ENCODE measurements around the gene CEP112.

The CEP112 gene

DNA sequence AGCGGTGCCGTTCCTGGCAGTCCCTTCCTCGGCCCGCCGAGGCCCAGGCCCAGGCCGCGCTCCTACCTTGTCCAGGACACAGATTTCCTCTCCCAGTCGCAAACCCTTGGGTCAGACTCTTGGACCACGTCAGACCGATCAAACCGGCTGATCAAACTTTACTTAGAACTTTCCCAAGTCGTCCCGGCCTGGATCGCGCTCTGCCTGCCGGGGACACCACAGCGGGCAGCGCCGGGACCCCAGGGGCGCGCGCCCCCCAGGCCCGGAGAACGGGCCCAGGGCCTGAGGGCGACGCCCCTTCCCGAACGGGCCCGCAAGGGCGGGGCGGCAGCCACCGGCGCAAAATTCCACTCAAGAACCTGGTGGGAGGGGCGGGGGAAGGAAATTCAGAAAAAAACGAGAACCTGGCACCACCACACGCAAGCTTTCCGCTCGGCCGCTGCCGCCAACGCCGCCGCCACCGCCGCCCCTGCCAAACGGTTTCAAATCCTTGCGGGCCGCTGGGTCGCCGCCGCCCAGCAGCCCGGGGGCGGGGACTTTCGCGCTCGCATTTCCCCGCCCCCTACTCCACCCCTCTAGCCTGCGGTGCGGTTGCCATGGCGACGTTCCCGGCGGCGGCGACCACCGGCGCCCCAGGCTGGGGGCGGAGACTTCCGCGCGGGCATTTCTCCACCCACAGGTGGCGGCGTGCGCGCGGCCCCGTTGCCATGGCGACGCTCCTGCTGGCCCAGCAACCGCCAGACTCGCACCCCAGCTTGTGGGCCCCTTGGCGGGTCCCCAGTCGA is at the start of gene CEP112:
TSS of gene CEP112 (minus strand) at position 541 of the 785 bp plus-strand sequence.
- Mint-ChIP-seq H3K4me1 (ENCODE audit: low read depth) (peaks cover 20% of the 10 kb centered on the region), H3K4me3 (peak within 1 kb of the TSS; percentile 87), H3K27me3 (no peaks in the 10 kb centered on the region), H3K27ac (peak within 1 kb of the TSS; percentile 82), H3K36me3 (no peaks in the 10 kb centered on the region), H3K9me3 (ENCODE audit: low read depth) (no peaks in the 10 kb centered on the region)

- Mint-ChIP-seq H3K4me3 (no peak overlapping the region), H3K36me3 (peaks cover 2% of the 10 kb centered on the region), H3K9me3 (ENCODE audit: low read depth) (no peaks in the 10 kb centered on the region), H3K27ac (no peak overlapping the region), H3K27me3 (no peaks in the 10 kb centered on the region), H3K4me1 (ENCODE audit: low read depth) (peaks cover 16% of the 10 kb centered on the region)
Observed at GRCh38 chr17:66240630-66241029, 48.7 kb upstream of the CEP112 start.

- H3K36me3 Mint-ChIP-seq = peaks cover 2% of the 10 kb centered on the region
- no peak overlapping the region for H3K27ac Mint-ChIP-seq
- no peaks in the 10 kb centered on the region for H3K27me3 Mint-ChIP-seq
- peaks cover 10% of the 10 kb centered on the region for H3K4me1 Mint-ChIP-seq (ENCODE audit: low read depth)
- H3K9me3 Mint-ChIP-seq (ENCODE audit: low read depth) = no peaks in the 10 kb centered on the region
- H3K4me3 Mint-ChIP-seq = no peak overlapping the region
Observed at GRCh38 chr17:66240013-66240412, 48.1 kb upstream of the CEP112 start.

DNA sequence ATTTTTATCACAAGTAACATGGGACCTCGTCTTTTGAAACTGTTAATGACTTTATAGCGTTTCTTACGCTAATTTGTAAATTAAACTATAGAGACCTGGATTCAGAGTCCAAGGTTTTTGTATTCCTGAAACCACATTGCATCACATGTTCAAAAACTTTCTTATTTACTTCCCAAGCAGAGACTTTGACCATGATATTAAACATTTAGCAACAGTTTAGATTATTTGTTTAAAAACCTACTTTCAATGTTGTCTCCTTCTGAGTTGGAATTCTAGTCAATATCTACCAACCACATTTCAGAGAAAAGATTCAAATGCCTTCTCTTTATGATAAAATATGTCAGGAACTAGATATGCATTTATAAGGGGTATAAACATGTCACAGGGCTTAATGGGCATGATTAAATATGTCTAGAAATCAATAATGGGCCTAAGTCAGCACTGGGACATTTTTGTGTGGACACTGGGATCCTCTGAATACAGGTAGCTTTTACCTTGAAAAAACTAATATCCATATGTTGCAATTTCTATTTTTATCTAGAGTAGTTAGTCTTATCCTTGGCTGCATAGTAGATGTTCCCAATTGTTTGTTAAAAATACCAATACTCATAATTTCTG is 43.6 kb upstream of the CEP112 start:
- H3K27me3 Mint-ChIP-seq = no peaks in the 10 kb centered on the region
- H3K27ac Mint-ChIP-seq = no peak overlapping the region
- no peak overlapping the region for H3K4me3 Mint-ChIP-seq
- no peaks in the 10 kb centered on the region for H3K9me3 Mint-ChIP-seq (ENCODE audit: low read depth)
- peaks cover 9% of the 10 kb centered on the region for H3K4me1 Mint-ChIP-seq (ENCODE audit: low read depth)
- no peaks in the 10 kb centered on the region for H3K36me3 Mint-ChIP-seq

DNA sequence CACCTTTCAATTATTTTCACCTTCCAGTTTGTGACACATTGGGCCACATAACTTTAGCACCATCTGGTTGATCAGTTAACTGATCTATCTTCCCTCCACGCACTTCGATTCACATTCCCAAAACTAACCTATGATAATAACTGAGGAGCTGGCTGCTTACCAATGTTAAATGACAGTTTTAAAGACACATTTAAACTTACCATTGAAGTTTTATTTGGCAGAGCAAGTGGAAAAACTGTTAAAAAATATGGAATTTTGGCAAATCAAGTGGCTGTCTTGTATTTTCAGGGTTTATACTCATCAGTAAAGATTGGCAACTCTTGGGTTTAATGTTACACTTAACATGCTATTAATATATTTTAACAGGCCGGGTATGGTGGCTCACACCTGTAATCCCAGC is 42.7 kb upstream of the CEP112 start:
- Mint-ChIP-seq H3K4me3 (no peak overlapping the region), H3K36me3 (no peaks in the 10 kb centered on the region), H3K9me3 (ENCODE audit: low read depth) (no peaks in the 10 kb centered on the region), H3K27me3 (no peaks in the 10 kb centered on the region), H3K4me1 (ENCODE audit: low read depth) (peaks cover 9% of the 10 kb centered on the region), H3K27ac (no peak overlapping the region)

GRCh38 chr17:66233023-66233753 is 41.3 kb upstream of the CEP112 start:
- no peak overlapping the region for H3K27ac Mint-ChIP-seq
- H3K9me3 Mint-ChIP-seq (ENCODE audit: low read depth) = no peaks in the 10 kb centered on the region
- H3K4me3 Mint-ChIP-seq = no peak overlapping the region
- H3K36me3 Mint-ChIP-seq = no peaks in the 10 kb centered on the region
- H3K4me1 Mint-ChIP-seq (ENCODE audit: low read depth) = peaks cover 9% of the 10 kb centered on the region
- no peaks in the 10 kb centered on the region for H3K27me3 Mint-ChIP-seq

DNA sequence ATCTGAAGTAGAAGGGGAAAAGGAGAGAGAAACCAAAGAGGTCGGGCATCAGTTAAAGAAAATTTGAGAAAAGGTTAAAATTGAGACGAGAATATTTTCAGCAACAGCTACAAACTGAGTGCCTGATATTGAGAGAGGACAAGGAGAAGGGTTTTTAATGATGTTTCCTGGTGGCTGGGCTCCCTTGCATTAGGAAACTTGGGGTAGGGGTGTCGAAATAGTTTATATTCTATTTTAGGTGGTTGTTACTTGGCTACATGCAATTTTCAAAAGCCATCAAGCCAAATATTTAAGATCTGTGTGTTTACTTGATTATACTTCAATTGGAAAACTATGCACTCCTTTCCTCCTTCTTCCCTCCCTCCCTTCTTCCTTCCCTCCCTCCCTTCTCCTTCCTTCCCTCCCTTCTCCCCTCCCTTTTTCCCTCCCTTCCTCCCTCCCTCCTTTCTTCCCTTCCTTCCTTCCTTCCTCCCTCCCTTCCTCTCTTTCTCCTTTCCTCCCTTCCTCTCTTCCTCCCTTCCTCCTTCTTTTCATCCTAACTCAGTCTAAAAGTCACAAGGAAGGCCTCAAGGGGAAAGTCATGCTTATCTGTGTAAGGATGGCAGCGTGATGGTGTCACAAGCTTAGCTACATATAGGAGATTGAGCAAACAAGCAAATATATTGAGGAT is 39.1 kb upstream of the CEP112 start:
- Mint-ChIP-seq H3K27me3 (no peaks in the 10 kb centered on the region), H3K9me3 (ENCODE audit: low read depth) (no peaks in the 10 kb centered on the region), H3K27ac (no peak overlapping the region), H3K4me1 (ENCODE audit: low read depth) (peaks cover 9% of the 10 kb centered on the region), H3K36me3 (no peaks in the 10 kb centered on the region), H3K4me3 (no peak overlapping the region)

GRCh38 chr17:66229783-66230538 is 38.0 kb upstream of the CEP112 start:
- no peaks in the 10 kb centered on the region for H3K9me3 Mint-ChIP-seq (ENCODE audit: low read depth)
- no peak overlapping the region for H3K27ac Mint-ChIP-seq
- no peak overlapping the region for H3K4me3 Mint-ChIP-seq
- no peaks in the 10 kb centered on the region for H3K27me3 Mint-ChIP-seq
- H3K4me1 Mint-ChIP-seq (ENCODE audit: low read depth) = peaks cover 9% of the 10 kb centered on the region
- H3K36me3 Mint-ChIP-seq = no peaks in the 10 kb centered on the region

DNA sequence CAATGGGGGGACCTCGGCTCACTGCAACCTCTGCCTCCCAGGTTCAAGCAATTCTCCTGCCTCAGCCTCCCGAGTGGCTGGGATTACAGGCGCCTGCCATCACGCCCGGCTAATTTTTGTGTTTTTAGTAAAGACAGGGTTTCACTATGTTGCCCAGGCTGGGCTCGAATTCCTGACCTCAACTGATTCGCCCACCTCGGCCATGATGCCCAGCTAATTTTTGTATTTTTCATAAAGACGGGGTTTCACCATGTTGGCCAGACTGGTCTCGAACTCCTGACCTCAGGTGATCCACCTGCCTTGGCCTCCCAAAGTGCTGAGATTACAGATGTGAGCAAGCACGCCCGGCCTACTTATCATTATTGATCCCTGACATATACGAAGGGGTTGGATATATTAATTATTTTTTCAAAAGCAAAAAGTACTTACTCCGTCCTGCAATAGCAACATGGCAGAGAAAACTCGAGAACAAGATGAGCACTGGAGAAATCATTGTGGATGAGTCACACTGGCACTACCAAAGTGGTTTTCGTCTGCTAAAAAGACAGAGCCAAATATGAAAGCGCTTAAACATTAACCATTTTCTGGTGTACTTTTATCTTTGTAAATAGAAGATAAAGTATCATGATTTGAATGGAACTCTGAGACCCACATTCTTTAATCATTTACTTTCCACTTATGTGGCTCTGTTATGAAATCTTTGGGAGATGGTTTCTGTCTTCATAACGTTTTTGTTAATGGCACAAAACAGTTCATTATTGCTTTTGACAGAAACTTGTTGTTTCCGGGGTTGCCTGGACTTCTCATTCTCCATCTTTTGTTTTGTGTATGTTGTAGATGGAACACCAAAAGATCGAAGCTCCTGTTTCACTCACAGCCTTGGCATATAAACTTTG is 37.2 kb upstream of the CEP112 start, which contains the start of gene APOH:
TSS of gene APOH (minus strand) at position 529 of the 896 bp plus-strand sequence. CDS start at position 493, 36 bp downstream.
- H3K4me1 Mint-ChIP-seq (ENCODE audit: low read depth) = peaks cover 9% of the 10 kb centered on the region

GRCh38 chr17:66227212-66228045 is 35.5 kb upstream of the CEP112 start:
- peaks cover 3% of the 10 kb centered on the region for H3K36me3 Mint-ChIP-seq
- no peaks in the 10 kb centered on the region for H3K9me3 Mint-ChIP-seq (ENCODE audit: low read depth)
- no peak overlapping the region for H3K4me3 Mint-ChIP-seq
- no peaks in the 10 kb centered on the region for H3K4me1 Mint-ChIP-seq (ENCODE audit: low read depth)
- peaks cover 2% of the 10 kb centered on the region for H3K27me3 Mint-ChIP-seq
- no peak overlapping the region for H3K27ac Mint-ChIP-seq

More for the DNA sequence above, 37.2 kb upstream of the CEP112 start, which contains the start of gene APOH:
- Mint-ChIP-seq H3K9me3 (ENCODE audit: low read depth) (no peaks in the 10 kb centered on the region), H3K27me3 (no peaks in the 10 kb centered on the region), H3K4me3 (no peak within 1 kb of the TSS), H3K36me3 (no peaks in the 10 kb centered on the region), H3K27ac (no peak within 1 kb of the TSS)

DNA sequence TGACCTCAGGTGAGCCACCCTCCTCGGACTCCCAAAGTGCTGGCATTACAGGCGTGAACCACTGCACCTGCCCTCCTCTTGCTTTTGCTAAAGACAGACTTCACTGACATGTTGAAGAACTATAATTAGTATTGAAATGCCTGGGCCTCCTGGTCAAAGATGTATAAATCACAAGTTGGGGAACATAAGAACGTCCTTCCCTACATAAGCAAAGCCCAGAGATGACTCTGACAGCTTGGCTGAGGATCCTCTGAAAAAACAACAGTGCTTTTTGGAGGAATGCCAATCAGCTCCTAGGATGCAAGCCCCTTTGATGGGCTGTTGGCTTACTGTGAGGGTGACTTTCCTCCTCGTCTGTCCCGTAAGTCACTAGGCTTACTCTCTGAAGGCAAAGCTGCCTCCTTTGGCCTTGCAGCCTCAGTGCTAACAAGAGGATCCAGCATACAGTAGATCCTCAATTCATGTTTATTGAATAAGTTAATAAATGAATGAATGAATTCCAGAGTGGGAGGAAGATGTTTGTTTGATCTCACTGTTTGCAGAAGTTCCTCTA is 30.9 kb upstream of the CEP112 start:
- H3K27me3 Mint-ChIP-seq = peaks cover 7% of the 10 kb centered on the region
- peaks cover 6% of the 10 kb centered on the region for H3K36me3 Mint-ChIP-seq
- no peak overlapping the region for H3K27ac Mint-ChIP-seq
- H3K4me3 Mint-ChIP-seq = no peak overlapping the region
- no peaks in the 10 kb centered on the region for H3K9me3 Mint-ChIP-seq (ENCODE audit: low read depth)
- peaks cover 1% of the 10 kb centered on the region for H3K4me1 Mint-ChIP-seq (ENCODE audit: low read depth)

- H3K4me3 Mint-ChIP-seq = no peak overlapping the region
- no peaks in the 10 kb centered on the region for H3K9me3 Mint-ChIP-seq (ENCODE audit: low read depth)
- peaks cover 6% of the 10 kb centered on the region for H3K36me3 Mint-ChIP-seq
- H3K4me1 Mint-ChIP-seq (ENCODE audit: low read depth) = peaks cover 1% of the 10 kb centered on the region
- peaks cover 7% of the 10 kb centered on the region for H3K27me3 Mint-ChIP-seq
- no peak overlapping the region for H3K27ac Mint-ChIP-seq
Observed at GRCh38 chr17:66221755-66222530, 30.0 kb upstream of the CEP112 start.
